ENCODE data around the gene PRELID2. TPM values are rescaled to one million over a fixed set of nuclear protein-coding genes. Genes with fewer than 3 reads are reported as not detected.
A peak's percentile ranks its signal among the peaks of the same experiment; 100 is the strongest.

Gene PRELID2
- total and polyA plus RNA-seq, 8 donors = 5.2 to 12.3 (median 10.2) TPM

GRCh38 chr5:145760660-145761059 is 74.5 kb downstream of the PRELID2 start:
- intact Hi-C loops (cut with DNase I) = no loop called here
- Histone ChIP-seq H3K4me1 (no peaks in the 10 kb centered on the region), H3K27me3 (no peaks in the 10 kb centered on the region), H3K9me3 (no peaks in the 10 kb centered on the region), H3K4me3 (no peak overlapping the region), H3K27ac (no peak overlapping the region), H3K36me3 (no peaks in the 10 kb centered on the region)
- ATAC-seq (no peak), DNase-seq (no peak)
- TF ChIP-seq CTCF (IDR thresholded peaks at IDR 0.05) = no peak

- no peak for TF ChIP-seq CTCF (IDR thresholded peaks at IDR 0.05)
- H3K36me3 ChIP-seq = no peaks in the 10 kb centered on the region
- intact Hi-C loops (cut with DNase I) = no loop called here
- no peaks in the 10 kb centered on the region for H3K4me1 ChIP-seq
- ATAC-seq (no peak), DNase-seq (no peak)
- H3K27me3 ChIP-seq = no peaks in the 10 kb centered on the region
- H3K4me3 ChIP-seq = no peak overlapping the region
- H3K9me3 ChIP-seq = peaks cover 0 to 14% of the 10 kb centered on the region in 2 donors
- no peak overlapping the region for H3K27ac ChIP-seq
These were observed 82.2 kb downstream of the PRELID2 start for GRCh38 chr5:145752947-145753346.

GRCh38 chr5:145752534-145752933 is 82.6 kb downstream of the PRELID2 start:
- Histone ChIP-seq H3K27ac (no peak overlapping the region), H3K9me3 (peaks cover 0 to 15% of the 10 kb centered on the region in 2 donors), H3K4me3 (no peak overlapping the region), H3K36me3 (no peaks in the 10 kb centered on the region), H3K4me1 (no peaks in the 10 kb centered on the region), H3K27me3 (no peaks in the 10 kb centered on the region)
- ATAC-seq = no peak
- DNase-seq = no peak
- intact Hi-C loops (cut with DNase I) = no loop called here
- no peak for TF ChIP-seq CTCF (IDR thresholded peaks at IDR 0.05)

GRCh38 chr5:145750199-145750598 is 84.9 kb downstream of the PRELID2 start:
- TF ChIP-seq CTCF (IDR thresholded peaks at IDR 0.05) = no peak
- Histone ChIP-seq H3K27ac (no peak overlapping the region), H3K27me3 (no peaks in the 10 kb centered on the region), H3K9me3 (peaks cover 0 to 18% of the 10 kb centered on the region in 2 donors), H3K36me3 (no peaks in the 10 kb centered on the region), H3K4me3 (no peak overlapping the region), H3K4me1 (no peaks in the 10 kb centered on the region)
- peak in 2 of 4 donors; percentile 69 to 73 for DNase-seq
- peak; percentile 53 for ATAC-seq
- intact Hi-C loops (cut with DNase I) = no loop called here

GRCh38 chr5:145743396-145744061 is 91.6 kb downstream of the PRELID2 start:
- intact Hi-C loops (cut with DNase I) = no loop called here
- ATAC-seq = no peak
- TF ChIP-seq CTCF (IDR thresholded peaks at IDR 0.05) = no peak

More at GRCh38 chr5:145743396-145744061, 91.6 kb downstream of the PRELID2 start:
- H3K9me3 ChIP-seq = peaks cover 0 to 23% of the 10 kb centered on the region in 2 donors
- peak in 1 of 4 donors; percentile 65 for DNase-seq
- no peaks in the 10 kb centered on the region for H3K36me3 ChIP-seq
- no peak overlapping the region for H3K27ac ChIP-seq
- H3K4me3 ChIP-seq = no peak overlapping the region
- H3K4me1 ChIP-seq = no peaks in the 10 kb centered on the region
- no peaks in the 10 kb centered on the region for H3K27me3 ChIP-seq

All from left lung (tissue), 10 donors.